ENCODE data around the gene MAN1A1. TPM values are rescaled to one million over a fixed set of nuclear protein-coding genes. Genes with fewer than 3 reads are reported as not detected.

The MAN1A1 gene
- total and polyA plus RNA-seq, 4 donors: 68.2 to 209 (median 148) TPM

- TF ChIP-seq, protein P1, sequence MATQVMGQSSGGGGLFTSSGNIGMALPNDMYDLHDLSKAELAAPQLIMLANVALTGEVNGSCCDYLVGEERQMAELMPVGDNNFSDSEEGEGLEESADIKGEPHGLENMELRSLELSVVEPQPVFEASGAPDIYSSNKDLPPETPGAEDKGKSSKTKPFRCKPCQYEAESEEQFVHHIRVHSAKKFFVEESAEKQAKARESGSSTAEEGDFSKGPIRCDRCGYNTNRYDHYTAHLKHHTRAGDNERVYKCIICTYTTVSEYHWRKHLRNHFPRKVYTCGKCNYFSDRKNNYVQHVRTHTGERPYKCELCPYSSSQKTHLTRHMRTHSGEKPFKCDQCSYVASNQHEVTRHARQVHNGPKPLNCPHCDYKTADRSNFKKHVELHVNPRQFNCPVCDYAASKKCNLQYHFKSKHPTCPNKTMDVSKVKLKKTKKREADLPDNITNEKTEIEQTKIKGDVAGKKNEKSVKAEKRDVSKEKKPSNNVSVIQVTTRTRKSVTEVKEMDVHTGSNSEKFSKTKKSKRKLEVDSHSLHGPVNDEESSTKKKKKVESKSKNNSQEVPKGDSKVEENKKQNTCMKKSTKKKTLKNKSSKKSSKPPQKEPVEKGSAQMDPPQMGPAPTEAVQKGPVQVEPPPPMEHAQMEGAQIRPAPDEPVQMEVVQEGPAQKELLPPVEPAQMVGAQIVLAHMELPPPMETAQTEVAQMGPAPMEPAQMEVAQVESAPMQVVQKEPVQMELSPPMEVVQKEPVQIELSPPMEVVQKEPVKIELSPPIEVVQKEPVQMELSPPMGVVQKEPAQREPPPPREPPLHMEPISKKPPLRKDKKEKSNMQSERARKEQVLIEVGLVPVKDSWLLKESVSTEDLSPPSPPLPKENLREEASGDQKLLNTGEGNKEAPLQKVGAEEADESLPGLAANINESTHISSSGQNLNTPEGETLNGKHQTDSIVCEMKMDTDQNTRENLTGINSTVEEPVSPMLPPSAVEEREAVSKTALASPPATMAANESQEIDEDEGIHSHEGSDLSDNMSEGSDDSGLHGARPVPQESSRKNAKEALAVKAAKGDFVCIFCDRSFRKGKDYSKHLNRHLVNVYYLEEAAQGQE (IDR thresholded peaks at IDR 0.05): no peak
- TF ChIP-seq HNF4A (conservative IDR thresholded peaks at IDR 0.05) (no peak), SP1 (IDR thresholded peaks at IDR 0.05) (no peak), TAF1 (conservative IDR thresholded peaks at IDR 0.05) (no peak), GABPA (IDR thresholded peaks at IDR 0.05 in 1 of 2, conservative IDR thresholded peaks at IDR 0.05 in 1 of 2) (no peak), NR2F2 (IDR thresholded peaks at IDR 0.05) (no peak), FOXA1 (IDR thresholded peaks at IDR 0.05) (no peak)
These were observed 20.5 kb upstream of the MAN1A1 start (continued) for GRCh38 chr6:119370080-119370479.

DNA sequence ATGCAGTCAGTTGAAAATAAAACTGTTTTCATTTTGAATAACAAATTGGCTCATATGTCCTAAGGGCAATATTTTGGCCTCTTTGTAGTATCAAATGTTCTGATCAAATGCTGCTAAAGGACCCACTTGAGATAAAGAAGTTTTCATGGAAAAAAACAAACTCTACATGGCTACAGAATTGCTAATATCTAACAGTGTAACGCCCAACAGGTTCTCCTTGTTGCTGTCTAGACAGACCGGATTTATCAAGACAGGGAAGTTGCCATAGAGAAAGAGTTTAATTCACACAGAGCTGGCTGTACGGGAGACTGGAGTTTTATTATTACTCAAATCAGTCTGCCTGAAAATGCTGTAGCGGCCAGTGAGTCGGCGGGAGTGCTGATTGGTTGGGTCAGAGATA, 19.4 kb upstream of the MAN1A1 start:
- no peaks in the 10 kb centered on the region for H3K27me3 ChIP-seq (ENCODE audit: control insufficient read depth in 4 of 4, insufficient read depth in 4 of 4, low read length in 3 of 4)
- H3K9me3 ChIP-seq (ENCODE audit: control insufficient read depth in 4 of 4, low read length in 3 of 4): no peaks in the 10 kb centered on the region
- TF ChIP-seq MAX (IDR thresholded peaks at IDR 0.05): no peak
- H3K4me3 ChIP-seq (ENCODE audit: low read depth in 1 of 3, low read length in 3 of 3): no peak overlapping the region
- no peaks in the 10 kb centered on the region for H3K4me1 ChIP-seq (ENCODE audit: control insufficient read depth in 4 of 4, insufficient read depth in 4 of 4, low read length in 3 of 4)
- no peaks in the 10 kb centered on the region for H3K36me3 ChIP-seq (ENCODE audit: control insufficient read depth in 4 of 4, insufficient read depth in 3 of 4, low read depth in 1 of 4, low read length in 3 of 4)
- WGBS: 94% methylated on average over 6 of the region's 6 CpGs
- no peak overlapping the region for H3K27ac ChIP-seq (ENCODE audit: low read depth in 1 of 2, low read length in 2 of 2)
- DNase-seq (ENCODE audit: low spot score): no peak
- no peak overlapping the region for H3K9ac ChIP-seq (ENCODE audit: low read depth in 1 of 2, low read length in 2 of 2)

GRCh38 chr6:119361209-119361608, 11.6 kb upstream of the MAN1A1 start:
- H3K27me3 ChIP-seq (ENCODE audit: control insufficient read depth in 4 of 4, insufficient read depth in 4 of 4, low read length in 3 of 4): no peaks in the 10 kb centered on the region
- no peak for DNase-seq (ENCODE audit: low spot score)
- WGBS: 93% methylated on average over 4 of the region's 4 CpGs
- no peaks in the 10 kb centered on the region for H3K9me3 ChIP-seq (ENCODE audit: control insufficient read depth in 4 of 4, low read length in 3 of 4)
- H3K4me3 ChIP-seq (ENCODE audit: low read depth in 1 of 3, low read length in 3 of 3): no peak overlapping the region
- TF ChIP-seq NR2F2 (IDR thresholded peaks at IDR 0.05) (no peak), JUND (IDR thresholded peaks at IDR 0.05) (no peak), TAF1 (conservative IDR thresholded peaks at IDR 0.05) (no peak), FOXA2 (IDR thresholded peaks at IDR 0.05) (no peak), FOXA1 (IDR thresholded peaks at IDR 0.05) (no peak), RXRA (IDR thresholded peaks at IDR 0.05) (no peak), RAD21 (IDR thresholded peaks at IDR 0.05) (no peak), YY1 (IDR thresholded peaks at IDR 0.05) (no peak), HNF4A (conservative IDR thresholded peaks at IDR 0.05) (no peak), GABPA (IDR thresholded peaks at IDR 0.05 in 1 of 2, conservative IDR thresholded peaks at IDR 0.05 in 1 of 2) (no peak), CTCF (IDR thresholded peaks at IDR 0.05; ENCODE audit: low read depth, low read length, missing input control) (no peak), SP1 (IDR thresholded peaks at IDR 0.05) (no peak), ZBTB33 (IDR thresholded peaks at IDR 0.05) (no peak), MAX (IDR thresholded peaks at IDR 0.05) (no peak), EGR1 (IDR thresholded peaks at IDR 0.05; ENCODE audit: low read depth in 2 of 2) (no peak), HNF4G (IDR thresholded peaks at IDR 0.05) (no peak)
- TF ChIP-seq, protein P1 (IDR thresholded peaks at IDR 0.05): no peak
- TF ChIP-seq, protein P2, sequence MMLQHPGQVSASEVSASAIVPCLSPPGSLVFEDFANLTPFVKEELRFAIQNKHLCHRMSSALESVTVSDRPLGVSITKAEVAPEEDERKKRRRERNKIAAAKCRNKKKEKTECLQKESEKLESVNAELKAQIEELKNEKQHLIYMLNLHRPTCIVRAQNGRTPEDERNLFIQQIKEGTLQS (IDR thresholded peaks at IDR 0.05): no peak
- H3K36me3 ChIP-seq (ENCODE audit: control insufficient read depth in 4 of 4, insufficient read depth in 3 of 4, low read depth in 1 of 4, low read length in 3 of 4): no peaks in the 10 kb centered on the region
- no peak overlapping the region for H3K27ac ChIP-seq (ENCODE audit: low read depth in 1 of 2, low read length in 2 of 2)
- no peaks in the 10 kb centered on the region for H3K4me1 ChIP-seq (ENCODE audit: control insufficient read depth in 4 of 4, insufficient read depth in 4 of 4, low read length in 3 of 4)
- H3K9ac ChIP-seq (ENCODE audit: low read depth in 1 of 2, low read length in 2 of 2): no peak overlapping the region

All from liver (tissue), 9 donors.